ENCODE data around the gene GABRG3.

- TF ChIP-seq, protein P1, sequence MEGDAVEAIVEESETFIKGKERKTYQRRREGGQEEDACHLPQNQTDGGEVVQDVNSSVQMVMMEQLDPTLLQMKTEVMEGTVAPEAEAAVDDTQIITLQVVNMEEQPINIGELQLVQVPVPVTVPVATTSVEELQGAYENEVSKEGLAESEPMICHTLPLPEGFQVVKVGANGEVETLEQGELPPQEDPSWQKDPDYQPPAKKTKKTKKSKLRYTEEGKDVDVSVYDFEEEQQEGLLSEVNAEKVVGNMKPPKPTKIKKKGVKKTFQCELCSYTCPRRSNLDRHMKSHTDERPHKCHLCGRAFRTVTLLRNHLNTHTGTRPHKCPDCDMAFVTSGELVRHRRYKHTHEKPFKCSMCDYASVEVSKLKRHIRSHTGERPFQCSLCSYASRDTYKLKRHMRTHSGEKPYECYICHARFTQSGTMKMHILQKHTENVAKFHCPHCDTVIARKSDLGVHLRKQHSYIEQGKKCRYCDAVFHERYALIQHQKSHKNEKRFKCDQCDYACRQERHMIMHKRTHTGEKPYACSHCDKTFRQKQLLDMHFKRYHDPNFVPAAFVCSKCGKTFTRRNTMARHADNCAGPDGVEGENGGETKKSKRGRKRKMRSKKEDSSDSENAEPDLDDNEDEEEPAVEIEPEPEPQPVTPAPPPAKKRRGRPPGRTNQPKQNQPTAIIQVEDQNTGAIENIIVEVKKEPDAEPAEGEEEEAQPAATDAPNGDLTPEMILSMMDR (IDR thresholded peaks at IDR 0.05; ENCODE audit: insufficient read depth, low read length): no peak
- TF ChIP-seq, protein P2, sequence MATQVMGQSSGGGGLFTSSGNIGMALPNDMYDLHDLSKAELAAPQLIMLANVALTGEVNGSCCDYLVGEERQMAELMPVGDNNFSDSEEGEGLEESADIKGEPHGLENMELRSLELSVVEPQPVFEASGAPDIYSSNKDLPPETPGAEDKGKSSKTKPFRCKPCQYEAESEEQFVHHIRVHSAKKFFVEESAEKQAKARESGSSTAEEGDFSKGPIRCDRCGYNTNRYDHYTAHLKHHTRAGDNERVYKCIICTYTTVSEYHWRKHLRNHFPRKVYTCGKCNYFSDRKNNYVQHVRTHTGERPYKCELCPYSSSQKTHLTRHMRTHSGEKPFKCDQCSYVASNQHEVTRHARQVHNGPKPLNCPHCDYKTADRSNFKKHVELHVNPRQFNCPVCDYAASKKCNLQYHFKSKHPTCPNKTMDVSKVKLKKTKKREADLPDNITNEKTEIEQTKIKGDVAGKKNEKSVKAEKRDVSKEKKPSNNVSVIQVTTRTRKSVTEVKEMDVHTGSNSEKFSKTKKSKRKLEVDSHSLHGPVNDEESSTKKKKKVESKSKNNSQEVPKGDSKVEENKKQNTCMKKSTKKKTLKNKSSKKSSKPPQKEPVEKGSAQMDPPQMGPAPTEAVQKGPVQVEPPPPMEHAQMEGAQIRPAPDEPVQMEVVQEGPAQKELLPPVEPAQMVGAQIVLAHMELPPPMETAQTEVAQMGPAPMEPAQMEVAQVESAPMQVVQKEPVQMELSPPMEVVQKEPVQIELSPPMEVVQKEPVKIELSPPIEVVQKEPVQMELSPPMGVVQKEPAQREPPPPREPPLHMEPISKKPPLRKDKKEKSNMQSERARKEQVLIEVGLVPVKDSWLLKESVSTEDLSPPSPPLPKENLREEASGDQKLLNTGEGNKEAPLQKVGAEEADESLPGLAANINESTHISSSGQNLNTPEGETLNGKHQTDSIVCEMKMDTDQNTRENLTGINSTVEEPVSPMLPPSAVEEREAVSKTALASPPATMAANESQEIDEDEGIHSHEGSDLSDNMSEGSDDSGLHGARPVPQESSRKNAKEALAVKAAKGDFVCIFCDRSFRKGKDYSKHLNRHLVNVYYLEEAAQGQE (IDR thresholded peaks at IDR 0.05; ENCODE audit: insufficient replicate concordance, low read depth): no peak
- TF ChIP-seq GABPA (IDR thresholded peaks at IDR 0.05; ENCODE audit: low read depth) (no peak), POLR2AphosphoS5 (IDR thresholded peaks at IDR 0.05; ENCODE audit: low read depth) (no peak)
These were observed 99.9 kb downstream of the GABRG3 start for GRCh38 chr15:27070841-27071240.

Data from HL-60 (cell line).